Sigmoid colon (tissue), 4 donors: ENCODE results near the gene PPP1R1A.

Experiments
- CTCF ChIP-seq, 4 experiments: fragments of 450-650 bp in 3 of 4; fragments of 200-600 bp in 1 of 4; IDR thresholded peaks; one replicate each; pipeline ENCODE4 v1.5.1; 2016 to 2019; ENCODE audit warnings: antibody characterized with exemption in 4 of 4, mild to moderate bottlenecking in 3 of 4, moderate library complexity in 2 of 4
- EP300 ChIP-seq, 4 donors: sonication (generic); formaldehyde crosslinking; IDR thresholded peaks; one replicate each; pipeline ENCODE4 v1.6.1; 2017; ENCODE audit warnings: antibody characterized with exemption in 4 of 4
- POLR2AphosphoS5 ChIP-seq, 4 donors: sonication (generic); formaldehyde crosslinking; IDR thresholded peaks; one replicate each; pipeline ENCODE4 v1.6.1; 2017; ENCODE audit warnings: antibody characterized with exemption in 4 of 4

GRCh38 chr12:54569995-54570528 lies 18.4 kb downstream of the PPP1R1A start:
- TF ChIP-seq EP300 (IDR thresholded peaks at IDR 0.05) (no peak), CTCF (IDR thresholded peaks at IDR 0.05) (no peak), POLR2AphosphoS5 (IDR thresholded peaks at IDR 0.05) (no peak)
